Thoracic aorta (tissue), 2 donors: ENCODE data around the gene LILRA1. TPM values are rescaled to one million over a fixed set of nuclear protein-coding genes. Genes with fewer than 3 reads are reported as not detected.

Source experiments
- ATAC-seq: fragments of 150-250 bp; one replicate; pipeline ENCODE4 v1.8.0; 2017; ENCODE audit warnings: low read depth; ENCODE audit not compliant: insufficient number of reproducible peaks, low FRiP score
- DNase-seq: peaks from one replicate; pipeline ENCODE4 v3.0.0-alpha.2; 2020; ENCODE audit warnings: low spot score
- H3K27ac ChIP-seq, 2 donors: fragments of 200-600 bp; sonication (generic); 1 replicate in 1 of 2; 2 replicates in 1 of 2; pipeline ENCODE4 v1.5.1; 2016; ENCODE audit warnings: mild to moderate bottlenecking in 2 of 2, moderate library complexity in 2 of 2
- H3K27me3 ChIP-seq: fragments of 200-600 bp; sonication (generic); replicated peaks from 2 replicates; pipeline ENCODE4 v1.6.0; 2016; ENCODE audit warnings: mild to moderate bottlenecking; ENCODE audit not compliant: insufficient read depth
- H3K36me3 ChIP-seq: fragments of 200-600 bp; sonication (generic); one replicate; pipeline ENCODE4 v1.5.1; 2016
- H3K4me1 ChIP-seq, 2 donors: fragments of 200-600 bp; sonication (generic); 1 replicate in 1 of 2; 2 replicates in 1 of 2; pipeline versions ENCODE4 v1.5.1 to v1.6.0; 2016; ENCODE audit warnings: low read depth in 2 of 2, mild to moderate bottlenecking in 1 of 2; ENCODE audit not compliant: control insufficient read depth in 1 of 2
- H3K4me3 ChIP-seq: fragments of 200-600 bp; sonication (generic); 2 replicates; pipeline ENCODE4 v1.5.1; 2016; ENCODE audit warnings: mild to moderate bottlenecking
- H3K9me3 ChIP-seq: fragments of 200-600 bp; sonication (generic); 2 replicates; pipeline ENCODE4 v1.5.1; 2016
- CTCF ChIP-seq: fragments of 200-600 bp; sonication (generic); IDR thresholded peaks from one replicate; pipeline ENCODE4 v1.5.1; 2019; ENCODE audit warnings: antibody characterized with exemption
- total RNA-seq, 2 donors: library from RNA; depleted of rRNA; stranded (reverse); fragments of >200 nt; gene quantifications; one replicate each; pipeline versions ENCODE4 v1.1.0 to v1.2.3, GENCODE V29; 2016

The LILRA1 gene
- total RNA-seq, 2 donors from 2014 or later, result 2.7 to 3.0 TPM

- H3K9me3 ChIP-seq, result no peaks in the 10 kb centered on the region
- no peak for DNase-seq
- no peaks in the 10 kb centered on the region for H3K4me1 ChIP-seq
- TF ChIP-seq CTCF, result no peak
- no peak overlapping the region for H3K27ac ChIP-seq
- no peaks in the 10 kb centered on the region for H3K27me3 ChIP-seq
- H3K4me3 ChIP-seq, result no peak overlapping the region
- no peak for ATAC-seq
- H3K36me3 ChIP-seq, result no peaks in the 10 kb centered on the region
Measured at GRCh38 chr19:54600212-54600611, 6.8 kb downstream of the LILRA1 start.

DNA sequence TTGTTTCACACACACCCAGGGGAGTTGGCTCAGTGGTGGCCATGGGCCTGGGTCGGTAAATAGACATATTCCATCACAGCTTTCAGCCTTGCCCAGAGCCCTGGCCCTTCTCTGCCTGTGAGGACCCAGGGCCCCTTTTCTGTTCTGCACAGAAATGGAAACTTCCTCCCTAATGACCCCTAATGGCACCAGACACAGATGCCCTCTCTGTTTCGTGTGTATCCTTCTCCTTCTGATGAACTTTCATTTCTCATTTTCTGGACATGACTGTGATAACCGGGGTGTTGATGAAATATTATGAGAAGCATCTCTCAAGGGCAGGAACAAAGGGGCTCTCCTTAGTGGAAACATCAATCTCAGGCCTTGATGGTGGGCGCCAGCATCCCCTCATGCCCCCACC is 12.8 kb downstream of the LILRA1 start:
- Histone ChIP-seq H3K4me3 (no peak overlapping the region), H3K27me3 (no peaks in the 10 kb centered on the region), H3K9me3 (no peaks in the 10 kb centered on the region), H3K4me1 (no peaks in the 10 kb centered on the region), H3K27ac (no peak overlapping the region), H3K36me3 (no peaks in the 10 kb centered on the region)
- TF ChIP-seq CTCF, result no peak
- DNase-seq, result no peak
- ATAC-seq, result no peak

- H3K27ac ChIP-seq, result no peak overlapping the region
- H3K27me3 ChIP-seq, result no peaks in the 10 kb centered on the region
- H3K9me3 ChIP-seq, result no peaks in the 10 kb centered on the region
- no peaks in the 10 kb centered on the region for H3K4me1 ChIP-seq
- ATAC-seq, result no peak
- no peak for DNase-seq
- H3K4me3 ChIP-seq, result no peak overlapping the region
- no peaks in the 10 kb centered on the region for H3K36me3 ChIP-seq
- no peak for TF ChIP-seq CTCF
Measured at GRCh38 chr19:54606891-54607784, 13.7 kb downstream of the LILRA1 start.

- no peak for ATAC-seq
- H3K27me3 ChIP-seq, result no peaks in the 10 kb centered on the region
- no peak for DNase-seq
- no peaks in the 10 kb centered on the region for H3K4me1 ChIP-seq
- H3K27ac ChIP-seq, result no peak overlapping the region
- no peaks in the 10 kb centered on the region for H3K36me3 ChIP-seq
- H3K9me3 ChIP-seq, result no peaks in the 10 kb centered on the region
- no peak overlapping the region for H3K4me3 ChIP-seq
- TF ChIP-seq CTCF, result no peak
Measured at GRCh38 chr19:54607785-54608150, 14.3 kb downstream of the LILRA1 start.

DNA sequence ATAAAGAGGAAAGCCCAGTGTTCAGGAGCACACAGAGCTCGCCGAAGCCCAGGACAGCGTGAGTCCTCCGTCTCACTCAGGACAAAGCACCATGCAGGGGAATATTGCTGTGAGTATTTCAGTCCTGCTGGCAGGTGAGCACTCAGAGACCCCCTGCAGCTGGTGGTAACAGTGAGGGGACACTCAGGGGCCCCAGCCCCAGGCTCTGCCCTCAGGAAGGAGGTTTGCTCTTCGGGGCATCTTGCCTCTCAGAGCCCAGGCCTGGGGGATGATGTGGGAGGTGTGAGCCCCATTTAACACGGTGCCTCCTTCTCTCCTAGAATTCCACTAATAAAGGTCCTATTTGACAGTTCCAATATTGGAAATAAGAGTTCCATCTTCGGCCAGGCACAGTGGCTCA is 14.8 kb downstream of the LILRA1 start:
- no peak overlapping the region for H3K27ac ChIP-seq
- H3K4me1 ChIP-seq, result no peaks in the 10 kb centered on the region
- no peak for ATAC-seq
- no peak for TF ChIP-seq CTCF
- H3K27me3 ChIP-seq, result no peaks in the 10 kb centered on the region
- no peaks in the 10 kb centered on the region for H3K9me3 ChIP-seq
- H3K36me3 ChIP-seq, result no peaks in the 10 kb centered on the region
- no peak for DNase-seq
- H3K4me3 ChIP-seq, result no peak overlapping the region
